Thoracic aorta (tissue), 2 donors: ENCODE data around the gene INTS11. TPM values are rescaled to one million over a fixed set of nuclear protein-coding genes. Genes with fewer than 3 reads are reported as not detected.

Experiments used
- ATAC-seq: fragments of 150-250 bp; one replicate; pipeline ENCODE4 v1.8.0; 2017; ENCODE audit warnings: low read depth; ENCODE audit not compliant: insufficient number of reproducible peaks, low FRiP score
- DNase-seq: peaks from one replicate; pipeline ENCODE4 v3.0.0-alpha.2; 2020; ENCODE audit warnings: low spot score
- H3K27ac ChIP-seq, 2 donors: fragments of 200-600 bp; sonication (generic); 1 replicate in 1 of 2; 2 replicates in 1 of 2; pipeline ENCODE4 v1.5.1; 2016; ENCODE audit warnings: mild to moderate bottlenecking in 2 of 2, moderate library complexity in 2 of 2
- H3K27me3 ChIP-seq: fragments of 200-600 bp; sonication (generic); replicated peaks from 2 replicates; pipeline ENCODE4 v1.6.0; 2016; ENCODE audit warnings: mild to moderate bottlenecking; ENCODE audit not compliant: insufficient read depth
- H3K36me3 ChIP-seq: fragments of 200-600 bp; sonication (generic); one replicate; pipeline ENCODE4 v1.5.1; 2016
- H3K4me1 ChIP-seq, 2 donors: fragments of 200-600 bp; sonication (generic); 1 replicate in 1 of 2; 2 replicates in 1 of 2; pipeline versions ENCODE4 v1.5.1 to v1.6.0; 2016; ENCODE audit warnings: low read depth in 2 of 2, mild to moderate bottlenecking in 1 of 2; ENCODE audit not compliant: control insufficient read depth in 1 of 2
- H3K4me3 ChIP-seq: fragments of 200-600 bp; sonication (generic); 2 replicates; pipeline ENCODE4 v1.5.1; 2016; ENCODE audit warnings: mild to moderate bottlenecking
- H3K9me3 ChIP-seq: fragments of 200-600 bp; sonication (generic); 2 replicates; pipeline ENCODE4 v1.5.1; 2016
- total RNA-seq, 2 donors: library from RNA; depleted of rRNA; stranded (reverse); fragments of >200 nt; gene quantifications; one replicate each; pipeline versions ENCODE4 v1.1.0 to v1.2.3, GENCODE V29; 2016
- TF ChIP-seq, protein P1 (sequence below): fragments of 200-600 bp; sonication (generic); IDR thresholded peaks from one replicate; pipeline ENCODE4 v1.5.1; 2019; ENCODE audit warnings: antibody characterized with exemption

Gene INTS11
- total RNA-seq, 2 donors from 2014 or later, result 192 to 195 TPM

- ATAC-seq, result no peak
These were observed 21.5 kb upstream of the INTS11 start for GRCh38 chr1:1345860-1346500.

DNA sequence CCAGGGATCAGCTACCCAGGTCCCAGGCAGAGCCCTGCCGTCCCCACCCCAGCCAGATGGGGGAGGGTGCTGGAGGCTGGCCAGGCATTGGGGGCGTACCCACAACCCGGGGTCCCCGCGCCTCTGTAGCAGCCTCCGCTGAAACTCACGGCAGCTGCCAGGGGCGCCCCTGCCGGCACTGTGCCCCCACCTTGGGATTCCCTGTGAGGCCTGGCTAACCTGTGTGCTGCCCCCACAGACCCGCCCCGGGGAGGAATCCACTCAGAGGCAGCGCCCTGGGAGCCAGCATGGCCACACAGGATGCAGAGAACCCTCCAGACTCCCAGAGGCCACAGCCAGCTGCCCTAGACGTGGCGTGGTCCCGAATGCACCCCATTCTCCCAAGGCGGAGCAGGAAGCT is 20.9 kb upstream of the INTS11 start:
- TF ChIP-seq, protein P1, sequence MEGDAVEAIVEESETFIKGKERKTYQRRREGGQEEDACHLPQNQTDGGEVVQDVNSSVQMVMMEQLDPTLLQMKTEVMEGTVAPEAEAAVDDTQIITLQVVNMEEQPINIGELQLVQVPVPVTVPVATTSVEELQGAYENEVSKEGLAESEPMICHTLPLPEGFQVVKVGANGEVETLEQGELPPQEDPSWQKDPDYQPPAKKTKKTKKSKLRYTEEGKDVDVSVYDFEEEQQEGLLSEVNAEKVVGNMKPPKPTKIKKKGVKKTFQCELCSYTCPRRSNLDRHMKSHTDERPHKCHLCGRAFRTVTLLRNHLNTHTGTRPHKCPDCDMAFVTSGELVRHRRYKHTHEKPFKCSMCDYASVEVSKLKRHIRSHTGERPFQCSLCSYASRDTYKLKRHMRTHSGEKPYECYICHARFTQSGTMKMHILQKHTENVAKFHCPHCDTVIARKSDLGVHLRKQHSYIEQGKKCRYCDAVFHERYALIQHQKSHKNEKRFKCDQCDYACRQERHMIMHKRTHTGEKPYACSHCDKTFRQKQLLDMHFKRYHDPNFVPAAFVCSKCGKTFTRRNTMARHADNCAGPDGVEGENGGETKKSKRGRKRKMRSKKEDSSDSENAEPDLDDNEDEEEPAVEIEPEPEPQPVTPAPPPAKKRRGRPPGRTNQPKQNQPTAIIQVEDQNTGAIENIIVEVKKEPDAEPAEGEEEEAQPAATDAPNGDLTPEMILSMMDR, result no peak
- Histone ChIP-seq H3K4me3 (no peak overlapping the region), H3K4me1 (peaks cover 21 to 44% of the 10 kb centered on the region in 2 donors), H3K27me3 (no peaks in the 10 kb centered on the region), H3K27ac (no peak overlapping the region), H3K36me3 (no peaks in the 10 kb centered on the region), H3K9me3 (no peaks in the 10 kb centered on the region)
- DNase-seq (no peak), ATAC-seq (no peak)

More at GRCh38 chr1:1345860-1346500, 21.5 kb upstream of the INTS11 start:
- no peak overlapping the region for H3K27ac ChIP-seq
- H3K9me3 ChIP-seq, result no peaks in the 10 kb centered on the region
- DNase-seq, result no peak
- H3K36me3 ChIP-seq, result no peaks in the 10 kb centered on the region
- no peak overlapping the region for H3K4me3 ChIP-seq
- no peaks in the 10 kb centered on the region for H3K27me3 ChIP-seq
- TF ChIP-seq, protein P1, result no peak
- H3K4me1 ChIP-seq, result peaks cover 21 to 44% of the 10 kb centered on the region in 2 donors

DNA sequence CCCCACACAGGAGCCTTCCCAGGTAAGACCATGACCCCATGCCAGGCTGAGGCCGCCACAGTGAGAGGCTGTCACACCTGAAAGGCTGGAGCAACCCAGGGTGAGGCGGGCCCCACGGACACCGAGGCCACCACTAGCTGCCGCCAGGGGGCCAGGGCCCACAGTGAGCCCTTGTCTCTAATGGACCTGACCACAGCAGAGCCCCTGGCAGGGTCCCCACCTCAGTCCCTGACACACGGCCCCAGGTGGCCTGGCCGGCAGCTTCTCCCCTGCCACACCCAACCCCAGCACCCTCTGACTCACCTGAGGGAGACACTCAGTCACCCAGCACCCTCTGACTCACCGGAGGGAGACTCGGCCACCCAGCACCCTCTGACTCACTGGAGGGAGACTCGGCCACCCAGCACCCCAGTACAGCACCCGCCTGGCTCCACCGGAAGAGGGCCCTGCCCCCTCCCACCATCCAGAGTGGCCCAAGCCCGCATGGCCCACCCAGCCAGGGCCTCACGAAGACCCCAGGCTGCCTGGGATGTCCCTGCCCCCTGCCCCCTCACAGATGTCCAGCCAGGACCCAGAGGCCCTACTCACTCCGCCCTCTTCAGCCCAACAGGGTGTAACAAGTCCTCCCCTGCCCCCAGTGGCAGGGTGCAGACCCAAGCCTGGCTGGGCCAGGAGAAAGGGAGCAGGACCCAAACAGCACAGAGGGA is 20.3 kb upstream of the INTS11 start:
- H3K4me3 ChIP-seq, result no peak overlapping the region
- H3K27ac ChIP-seq, result no peak overlapping the region

GRCh38 chr1:1343811-1344421 is 19.5 kb upstream of the INTS11 start:
- H3K27ac ChIP-seq, result no peak overlapping the region
- no peak overlapping the region for H3K4me3 ChIP-seq
- DNase-seq, result no peak
- no peaks in the 10 kb centered on the region for H3K27me3 ChIP-seq
- peaks cover 21 to 44% of the 10 kb centered on the region in 2 donors for H3K4me1 ChIP-seq
- peaks cover 5% of the 10 kb centered on the region for H3K36me3 ChIP-seq
- TF ChIP-seq, protein P1, result no peak
- no peak for ATAC-seq
- no peaks in the 10 kb centered on the region for H3K9me3 ChIP-seq

More for the DNA sequence above, 20.3 kb upstream of the INTS11 start:
- DNase-seq (no peak), ATAC-seq (no peak)
- peaks cover 21 to 44% of the 10 kb centered on the region in 2 donors for H3K4me1 ChIP-seq
- peaks cover 5% of the 10 kb centered on the region for H3K36me3 ChIP-seq
- no peaks in the 10 kb centered on the region for H3K9me3 ChIP-seq
- TF ChIP-seq, protein P1, result peak; percentile 28
- no peaks in the 10 kb centered on the region for H3K27me3 ChIP-seq

DNA sequence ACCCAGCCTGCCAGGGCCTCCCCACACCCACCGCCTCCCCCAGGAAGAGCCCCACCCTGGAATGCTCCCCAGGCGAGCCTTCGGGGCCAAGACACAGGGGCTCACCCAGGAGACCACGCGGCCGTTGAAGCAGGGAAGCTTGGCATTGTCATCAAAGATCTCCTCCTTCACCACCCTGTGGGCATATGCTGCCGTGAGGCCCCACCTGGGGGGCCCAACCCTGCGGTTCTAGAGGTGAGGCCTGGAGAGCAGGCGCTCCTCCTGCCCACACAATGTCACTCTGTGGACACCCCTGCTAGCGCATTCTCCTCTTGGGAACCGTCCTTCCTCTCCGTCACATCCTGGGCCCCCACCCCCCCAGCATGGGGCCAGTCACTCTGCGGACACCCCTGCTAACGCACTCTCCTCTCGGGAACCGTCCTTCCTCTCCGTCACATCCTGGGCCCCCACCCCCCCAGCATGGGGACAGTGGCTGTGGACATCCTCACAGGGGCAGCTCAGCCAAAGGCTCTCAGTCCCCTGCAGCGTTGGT is 18.2 kb upstream of the INTS11 start:
- Histone ChIP-seq H3K27me3 (no peaks in the 10 kb centered on the region), H3K4me1 (peaks cover 15 to 33% of the 10 kb centered on the region in 2 donors), H3K27ac (no peak overlapping the region), H3K9me3 (no peaks in the 10 kb centered on the region), H3K36me3 (peaks cover 10% of the 10 kb centered on the region), H3K4me3 (no peak overlapping the region)
- DNase-seq (no peak), ATAC-seq (no peak)
- TF ChIP-seq, protein P1, result no peak
